Upper lobe of left lung (tissue), 6 donors: ENCODE data around the gene EDN2. TPM values are rescaled to one million over a fixed set of nuclear protein-coding genes. Genes with fewer than 3 reads are reported as not detected.

Experiments
- ATAC-seq, 2 donors: fragments of 200-7000 bp; cut with Tn5 transposase; one replicate each; pipeline ENCODE4 v1.9.1; 2022; ENCODE audit warnings: mild to moderate bottlenecking in 2 of 2, moderate library complexity in 2 of 2; ENCODE audit not compliant: low FRiP score in 2 of 2
- DNase-seq, 2 donors: peaks; one replicate each; pipeline ENCODE4 v3.0.0-alpha.2; 2019 to 2020
- H3K27ac ChIP-seq, 4 donors: fragments of 200-600 bp; sonication (generic); one replicate each; pipeline ENCODE4 v1.5.1; 2016 to 2019
- H3K27me3 ChIP-seq, 4 donors: fragments of 200-600 bp; sonication (generic); one replicate each; pipeline ENCODE4 v1.5.1; 2017 to 2019
- H3K36me3 ChIP-seq, 4 donors: fragments of 200-600 bp; sonication (generic); one replicate each; pipeline ENCODE4 v1.5.1; 2016 to 2019
- H3K4me1 ChIP-seq, 4 donors: fragments of 200-600 bp; sonication (generic); one replicate each; pipeline ENCODE4 v1.5.1; 2018 to 2019
- H3K4me3 ChIP-seq, 4 donors: fragments of 200-600 bp; sonication (generic); one replicate each; pipeline ENCODE4 v1.5.1; 2017 to 2019; ENCODE audit warnings: mild to moderate bottlenecking in 2 of 4, moderate library complexity in 1 of 4
- H3K9me3 ChIP-seq, 4 donors: fragments of 200-600 bp; sonication (generic); one replicate each; pipeline ENCODE4 v1.5.1; 2018 to 2019
- CTCF ChIP-seq, 6 experiments: fragments of 450-650 bp in 4 of 6; fragments of 200-600 bp in 2 of 6; sonication (generic) in 2 of 6; IDR thresholded peaks; one replicate each; pipeline ENCODE4 v1.5.1; 2016 to 2019; ENCODE audit warnings: antibody characterized with exemption in 6 of 6
- EP300 ChIP-seq, 4 donors: sonication (generic); formaldehyde crosslinking; IDR thresholded peaks; one replicate each; pipeline ENCODE4 v1.5.1; 2017; ENCODE audit warnings: antibody characterized with exemption in 4 of 4, control low read depth in 2 of 4
- POLR2A ChIP-seq, 4 donors: fragments of 450-650 bp; IDR thresholded peaks; one replicate each; pipeline ENCODE4 v1.5.1; 2016 to 2017; ENCODE audit warnings: antibody characterized with exemption in 4 of 4, mild to moderate bottlenecking in 2 of 4
- POLR2AphosphoS5 ChIP-seq, 2 donors: sonication (generic); formaldehyde crosslinking; IDR thresholded peaks; one replicate each; pipeline ENCODE4 v1.5.1; 2017; ENCODE audit warnings: antibody characterized with exemption in 2 of 2
- WGBS, 2 donors: methylation state at CpG; one replicate each; pipeline ENCODE4 v1.1.5; 2017 to 2018; 5-methylcytosine and 5-hydroxymethylcytosine counted together
- total RNA-seq, 6 donors: library from RNA; depleted of rRNA in 4 of 6; stranded (reverse); fragments of >200 nt in 4 of 6; gene quantifications; one replicate each; pipeline versions ENCODE4 v1.1.0 to v1.2.1, GENCODE V29; 2016 to 2021
- donor health status: DM: no; HTN: no; CAD: no; lungs with moderate emphysema.
- donor health status: DM: no; HTN: yes; CAD: no; lungs with severe emphysema.

The EDN2 gene
- total RNA-seq, 6 donors from 2014 or later = 0.49 to 4.0 (median 0.77) TPM; not detected in 3

- Histone ChIP-seq H3K27ac (no peak overlapping the region), H3K27me3 (no peaks in the 10 kb centered on the region), H3K4me1 (no peaks in the 10 kb centered on the region), H3K36me3 (peaks cover 0 to 15% (median 3%) of the 10 kb centered on the region in 4 donors), H3K4me3 (no peak overlapping the region), H3K9me3 (no peaks in the 10 kb centered on the region)
- 81 to 96% methylated on average over 9 to 10 of the region's 10 CpGs for WGBS, 2 donors
- ATAC-seq (no peak), DNase-seq (no peak)
- TF ChIP-seq CTCF (IDR thresholded peaks at IDR 0.05) = no peak
- no peak for TF ChIP-seq POLR2A (IDR thresholded peaks at IDR 0.05)
Observed at GRCh38 chr1:41523071-41523470, 38.6 kb upstream of the EDN2 start.

GRCh38 chr1:41521766-41522165 lies 37.3 kb upstream of the EDN2 start:
- ATAC-seq = no peak
- H3K9me3 ChIP-seq = no peaks in the 10 kb centered on the region
- H3K4me1 ChIP-seq = peaks cover 1 to 4% (median 3%) of the 10 kb centered on the region in 4 donors
- H3K27me3 ChIP-seq = no peaks in the 10 kb centered on the region
- H3K36me3 ChIP-seq = peaks cover 0 to 15% (median 3%) of the 10 kb centered on the region in 4 donors
- no peak for TF ChIP-seq CTCF (IDR thresholded peaks at IDR 0.05)
- TF ChIP-seq POLR2AphosphoS5 (IDR thresholded peaks at IDR 0.05) = no peak
- TF ChIP-seq POLR2A (IDR thresholded peaks at IDR 0.05) = no peak
- no peak for TF ChIP-seq EP300 (IDR thresholded peaks at IDR 0.05)
- no peak for DNase-seq
- H3K4me3 ChIP-seq = no peak overlapping the region
- H3K27ac ChIP-seq = no peak overlapping the region
- 84 to 96% methylated on average over 4 to 12 of the region's 12 CpGs for WGBS, 2 donors

GRCh38 chr1:41520951-41521752 lies 36.7 kb upstream of the EDN2 start:
- DNase-seq (no peak), ATAC-seq (peak in 1 of 2 donors; percentile 17)
- Histone ChIP-seq H3K27me3 (no peaks in the 10 kb centered on the region), H3K4me1 (peaks cover 8 to 10% (median 9%) of the 10 kb centered on the region in 4 donors), H3K36me3 (peaks cover 0 to 15% (median 3%) of the 10 kb centered on the region in 4 donors), H3K27ac (no peak overlapping the region), H3K4me3 (no peak overlapping the region), H3K9me3 (no peaks in the 10 kb centered on the region)
- WGBS, 2 donors = 79 to 90% methylated on average over 10 to 15 of the region's 15 CpGs
- TF ChIP-seq EP300 (IDR thresholded peaks at IDR 0.05) = no peak
- no peak for TF ChIP-seq POLR2A (IDR thresholded peaks at IDR 0.05)
- TF ChIP-seq POLR2AphosphoS5 (IDR thresholded peaks at IDR 0.05) = no peak
- TF ChIP-seq CTCF (IDR thresholded peaks at IDR 0.05) = no peak

- no peak for ATAC-seq
Observed at GRCh38 chr1:41519667-41520066, 35.2 kb upstream of the EDN2 start.

More at GRCh38 chr1:41519667-41520066, 35.2 kb upstream of the EDN2 start:
- no peaks in the 10 kb centered on the region for H3K27me3 ChIP-seq
- peaks cover 22 to 25% (median 23%) of the 10 kb centered on the region in 4 donors for H3K4me1 ChIP-seq
- TF ChIP-seq POLR2AphosphoS5 (IDR thresholded peaks at IDR 0.05) = no peak
- no peak for TF ChIP-seq EP300 (IDR thresholded peaks at IDR 0.05)
- no peak for TF ChIP-seq POLR2A (IDR thresholded peaks at IDR 0.05)
- no peak for TF ChIP-seq CTCF (IDR thresholded peaks at IDR 0.05)
- no peak for DNase-seq
- no peak overlapping the region for H3K4me3 ChIP-seq
- 87 to 90% methylated on average over 5 of the region's 5 CpGs for WGBS, 2 donors
- no peak overlapping the region for H3K27ac ChIP-seq
- H3K9me3 ChIP-seq = no peaks in the 10 kb centered on the region
- H3K36me3 ChIP-seq = peaks cover 0 to 6% (median 3%) of the 10 kb centered on the region in 4 donors
